GM12891 (cell line): ENCODE data around the gene FAM168A.

Experiments
- PAX5 ChIP-seq: IDR thresholded peaks from 2 replicates; pipeline ENCODE4 v1.6.1; 2011; ENCODE audit warnings: low read length, moderate library complexity, mild to moderate bottlenecking; ENCODE audit not compliant: insufficient read depth, severe bottlenecking
- POLR2A ChIP-seq: IDR thresholded peaks from 2 replicates; pipeline ENCODE4 v1.6.1; 2011; ENCODE audit warnings: low read depth, low read length, control low read depth
- POLR2AphosphoS5 ChIP-seq: IDR thresholded peaks from 2 replicates; pipeline ENCODE4 v1.6.1; 2011; ENCODE audit warnings: low read depth, low read length, control low read depth
- POU2F2 ChIP-seq: IDR thresholded peaks from 2 replicates; pipeline ENCODE4 v1.6.1; 2011; ENCODE audit warnings: low read depth, mild to moderate bottlenecking, control low read depth, low read length, moderate library complexity
- SPI1 ChIP-seq: IDR thresholded peaks from 2 replicates; pipeline ENCODE4 v1.6.1; 2011; ENCODE audit warnings: low read depth, low read length, control low read depth
- TAF1 ChIP-seq: IDR thresholded peaks from 2 replicates; pipeline ENCODE4 v1.6.1; 2011; ENCODE audit warnings: low read depth, low read length, control low read depth

DNA sequence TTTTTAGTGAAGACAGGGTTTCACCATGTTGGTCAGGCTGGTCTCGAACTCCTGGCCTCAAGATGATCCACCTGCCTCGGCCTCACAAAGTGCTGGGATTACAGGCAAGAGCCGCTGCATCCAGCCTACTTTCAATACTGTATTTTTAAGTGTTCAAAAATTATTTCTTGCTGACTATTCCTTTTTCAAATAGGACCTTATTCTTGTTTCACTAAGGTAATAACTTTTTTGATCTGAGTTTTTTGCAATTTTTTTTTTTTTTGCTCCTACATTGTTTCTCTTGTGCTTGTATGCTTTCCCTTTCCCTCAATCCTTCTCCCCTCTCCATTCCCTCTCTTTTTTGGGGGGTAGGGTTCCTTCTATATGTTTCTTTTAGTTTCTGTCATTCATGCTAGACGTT is 73.1 kb downstream of the FAM168A start:
- no peak for TF ChIP-seq POLR2A
- no peak for TF ChIP-seq POLR2AphosphoS5
- TF ChIP-seq SPI1: no peak
- TF ChIP-seq TAF1: no peak
- TF ChIP-seq POU2F2: no peak
- no peak for TF ChIP-seq PAX5
